ENCODE measurements around the gene FAM20C. TPM values are rescaled to one million over a fixed set of nuclear protein-coding genes. Genes with fewer than 3 reads are reported as not detected.

The FAM20C gene
- total RNA-seq, 1 experiment from 2014 or later = 8.8 TPM

- intact Hi-C loops (cut with micrococcal nuclease) = loop anchor here (5.0 kb wide), 1 partner anchor 49 kb away; no protein-coding TSS in a partner anchor
- Mint-ChIP-seq H3K4me3 (ENCODE audit: unreplicated experiment) (peak overlapping the region; percentile 75), H3K9me3 (ENCODE audit: unreplicated experiment) (no peaks in the 10 kb centered on the region), H3K27me3 (ENCODE audit: insufficient read depth, unreplicated experiment) (no peaks in the 10 kb centered on the region), H3K27ac (ENCODE audit: low read depth, unreplicated experiment) (no peak overlapping the region), H3K4me1 (ENCODE audit: insufficient read depth, unreplicated experiment) (peaks cover 14% of the 10 kb centered on the region), H3K36me3 (ENCODE audit: insufficient read depth, unreplicated experiment) (peaks cover 20% of the 10 kb centered on the region)
- TSS peak; percentile 19 for BruUV-seq (replicated peaks)
- POLR2A ChIA-PET = interaction anchor here (0.6 to 1.5 kb wide), 3 partner anchors 38 to 46 kb away, joined by 3 to 4 read pairs (median 3); no protein-coding TSS in a partner anchor
- no peak for TF ChIP-seq CTCF (IDR thresholded peaks at IDR 0.05; ENCODE audit: unreplicated experiment)
- peak; percentile 18 for DNase-seq (ENCODE audit: unreplicated experiment)
- CTCF ChIA-PET = interaction anchor here (0.5 kb wide), 1 partner anchor 41 kb away, joined by 3 read pairs; no protein-coding TSS in a partner anchor
Observed at GRCh38 chr7:193481-194251, 1.3 kb downstream of the FAM20C start.

- CTCF ChIA-PET = interaction anchor here (0.5 to 1.0 kb wide), 3 partner anchors 39 to 125 kb away, joined by 3 read pairs; no protein-coding TSS in a partner anchor
- peak; percentile 67 for DNase-seq (ENCODE audit: unreplicated experiment)
- H3K4me3 Mint-ChIP-seq (ENCODE audit: unreplicated experiment) = peak overlapping the region; percentile 75
- POLR2A ChIA-PET = no interaction called here
- TF ChIP-seq CTCF (IDR thresholded peaks at IDR 0.05; ENCODE audit: unreplicated experiment) = no peak
- H3K27me3 Mint-ChIP-seq (ENCODE audit: insufficient read depth, unreplicated experiment) = no peaks in the 10 kb centered on the region
- no peak overlapping the region for H3K27ac Mint-ChIP-seq (ENCODE audit: low read depth, unreplicated experiment)
- H3K9me3 Mint-ChIP-seq (ENCODE audit: unreplicated experiment) = no peaks in the 10 kb centered on the region
- H3K36me3 Mint-ChIP-seq (ENCODE audit: insufficient read depth, unreplicated experiment) = peaks cover 23% of the 10 kb centered on the region
- intact Hi-C loops (cut with micrococcal nuclease) = loop anchor here (5.0 kb wide), 1 partner anchor 48 kb away; no protein-coding TSS in a partner anchor
- no TSS peak for BruUV-seq (replicated peaks)
- peaks cover 14% of the 10 kb centered on the region for H3K4me1 Mint-ChIP-seq (ENCODE audit: insufficient read depth, unreplicated experiment)
Observed at GRCh38 chr7:194252-195009, 2.1 kb downstream of the FAM20C start.

- no peak for TF ChIP-seq CTCF (IDR thresholded peaks at IDR 0.05; ENCODE audit: unreplicated experiment)
- Mint-ChIP-seq H3K27me3 (ENCODE audit: insufficient read depth, unreplicated experiment) (no peaks in the 10 kb centered on the region), H3K36me3 (ENCODE audit: insufficient read depth, unreplicated experiment) (peaks cover 23% of the 10 kb centered on the region), H3K9me3 (ENCODE audit: unreplicated experiment) (no peaks in the 10 kb centered on the region), H3K27ac (ENCODE audit: low read depth, unreplicated experiment) (no peak overlapping the region), H3K4me3 (ENCODE audit: unreplicated experiment) (peak overlapping the region; percentile 75), H3K4me1 (ENCODE audit: insufficient read depth, unreplicated experiment) (peaks cover 14% of the 10 kb centered on the region)
- no TSS peak for BruUV-seq (replicated peaks)
- DNase-seq (ENCODE audit: unreplicated experiment) = peak; percentile 38
- ChIA-PET CTCF (interaction anchor here (0.6 to 1.0 kb wide), 2 partner anchors 39 to 124 kb away, joined by 3 read pairs; no protein-coding TSS in a partner anchor), POLR2A (interaction anchor here (0.7 kb wide), 1 partner anchor 53 kb away, joined by 3 read pairs; no protein-coding TSS in a partner anchor)
- intact Hi-C loops (cut with micrococcal nuclease) = no loop called here
Observed at GRCh38 chr7:195010-195829, 2.8 kb downstream of the FAM20C start.
